ENCODE measurements around the gene RANBP3L. TPM values are rescaled to one million over a fixed set of nuclear protein-coding genes. Genes with fewer than 3 reads are reported as not detected.

The RANBP3L gene
- total and polyA plus RNA-seq, 9 of the 15 experiments (the other 6 are each of a cell fraction or from before 2014, with no cell fraction given), result 0.01 to 0.06 TPM; not detected in 7

- CTCF ChIA-PET (ENCODE audit: low intra/inter-chr PET ratio), result interaction anchor here (1.1 kb wide), 1 partner anchor 37 kb away, joined by 3 read pairs; no protein-coding TSS in a partner anchor
- H3K4me3 ChIP-seq, result no peak overlapping the region
- intact Hi-C loops (cut with micrococcal nuclease) (loop anchor here (5.0 kb wide), 1 partner anchor 129 kb away; no protein-coding TSS in a partner anchor), in situ Hi-C loops (cut with MboI) (loop anchor here (10.0 kb wide), 1 partner anchor 427 kb away; no protein-coding TSS in a partner anchor)
- H2AFZ ChIP-seq (ENCODE audit: low read depth, low read length), result no peak overlapping the region
- H3K9ac ChIP-seq (ENCODE audit: insufficient read depth in 1 of 2, low read depth in 2 of 2, low read length in 2 of 2), result no peak overlapping the region
- H3K27me3 ChIP-seq (ENCODE audit: control insufficient read depth in 2 of 2, insufficient read depth in 2 of 2, low read length in 2 of 2), result no peaks in the 10 kb centered on the region
- no peaks in the 10 kb centered on the region for H3K79me2 ChIP-seq (ENCODE audit: control insufficient read depth, insufficient read depth, low read length)
- H4K20me1 ChIP-seq (replicated peaks; ENCODE audit: control insufficient read depth, insufficient read depth, low read length), result no peaks in the 10 kb centered on the region
- H3K9me1 ChIP-seq (ENCODE audit: control insufficient read depth, insufficient read depth, low read length), result no peaks in the 10 kb centered on the region
- no peaks in the 10 kb centered on the region for H3K9me3 ChIP-seq (replicated peaks; ENCODE audit: control insufficient read depth, insufficient read depth, low read depth, low read length)
- TF ChIP-seq CHD2 (IDR thresholded peaks at IDR 0.05; ENCODE audit: low read depth, low read length) (no peak), GTF2A2 (tag; IDR thresholded peaks at IDR 0.05) (no peak), MAFF (IDR thresholded peaks at IDR 0.05; ENCODE audit: low read length) (peak; percentile 53), C11orf30 (IDR thresholded peaks at IDR 0.05; ENCODE audit: low read depth) (peak; percentile 58), MAFG (tag; conservative IDR thresholded peaks at IDR 0.05) (peak; percentile 55), MAFK (IDR thresholded peaks at IDR 0.05; ENCODE audit: low read length) (peak; percentile 34; the same call in 1 of the 2 replicates), ZNF316 (IDR thresholded peaks at IDR 0.05) (peak; percentile 87)
- WGBS (ENCODE audit: insufficient coverage, low coverage, missing lambda C conversion rate), result 17% methylated on average over 3 of the region's 3 CpGs
- no peak for ATAC-seq
- POLR2A ChIA-PET, result interaction anchor here (1.3 kb wide), 1 partner anchor 10 kb away, joined by 4 read pairs; no protein-coding TSS in a partner anchor
- no TSS peak for BruUV-seq (replicated peaks)
- H3K36me3 ChIP-seq (ENCODE audit: control insufficient read depth, insufficient read depth, low read length), result no peaks in the 10 kb centered on the region
- DNase-seq (ENCODE audit: extremely low read depth in 1 of 4, low spot score in 3 of 4), result no peak
- H3K4me2 ChIP-seq (ENCODE audit: insufficient read depth, low read length), result no peak overlapping the region
- no peak for FAIRE-seq
- H3K4me1 ChIP-seq (replicated peaks in 1 of 2; ENCODE audit: control insufficient read depth in 2 of 2, insufficient read depth in 2 of 2, low read length in 2 of 2), result peaks cover 0 to 6% of the 10 kb centered on the region in 2 experiments; a peak in 1 of 5 replicates
- no peak overlapping the region for H3K27ac ChIP-seq (ENCODE audit: extremely low read depth, low read depth, low read length)
Observed at GRCh38 chr5:36267905-36268304, 33.8 kb downstream of the RANBP3L start.

All from K562 (cell line).